Measurements from ENCODE around the gene UCHL3.
"Not testable (repeated sequence)": the region's sequence is repeated elsewhere in the genome, so short reads cannot be mapped to it uniquely, and the experiment has no call there.

Gene UCHL3

DNA sequence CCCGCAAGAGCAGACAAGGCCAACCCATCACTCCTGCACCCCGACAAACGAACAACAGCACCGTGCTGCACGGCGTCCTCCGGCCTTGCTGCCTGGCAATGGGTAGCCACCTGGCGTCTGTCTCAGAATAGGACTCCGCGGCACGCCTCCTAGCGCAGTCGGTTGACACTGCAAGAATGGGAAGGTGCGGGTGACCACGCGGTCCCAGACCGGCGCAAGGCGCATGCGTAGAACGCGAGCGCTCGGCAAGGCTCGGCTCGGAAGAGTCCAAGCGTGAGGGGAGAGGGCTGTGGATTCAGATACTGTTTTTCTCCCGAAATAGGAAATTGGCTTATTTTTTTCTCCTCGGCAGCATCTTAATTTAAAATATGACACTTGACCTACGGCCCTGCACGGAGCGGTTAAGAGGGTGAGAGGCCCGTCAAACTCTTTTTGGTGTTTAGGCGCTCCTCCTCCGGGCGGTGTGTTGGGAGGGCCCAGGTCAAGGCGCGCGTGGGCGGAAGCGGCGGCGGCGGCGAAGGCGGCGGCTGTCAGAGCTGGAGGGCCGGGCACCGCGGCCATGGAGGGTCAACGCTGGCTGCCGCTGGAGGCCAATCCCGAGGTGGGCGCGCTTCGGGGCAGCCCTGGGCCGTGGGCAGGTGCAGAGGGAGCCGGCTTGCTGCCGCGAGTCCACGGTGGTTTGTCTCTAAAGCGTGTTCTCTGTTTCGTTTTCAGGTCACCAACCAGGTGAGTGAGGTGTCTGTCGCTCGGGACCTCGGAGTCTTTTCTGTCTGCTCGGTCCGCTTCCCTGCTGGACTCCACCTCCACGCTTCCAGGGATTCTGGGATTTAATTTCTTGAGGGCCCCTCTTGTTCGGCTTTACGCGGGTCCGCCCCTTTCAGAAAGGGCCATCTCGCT, at the start of gene UCHL3:
Gene UCHL3 (plus strand): TSS at position 530 of the 897 bp plus-strand sequence. CDS start 30 bp downstream, at position 560.
- DNase-seq: peak; percentile 88

DNA sequence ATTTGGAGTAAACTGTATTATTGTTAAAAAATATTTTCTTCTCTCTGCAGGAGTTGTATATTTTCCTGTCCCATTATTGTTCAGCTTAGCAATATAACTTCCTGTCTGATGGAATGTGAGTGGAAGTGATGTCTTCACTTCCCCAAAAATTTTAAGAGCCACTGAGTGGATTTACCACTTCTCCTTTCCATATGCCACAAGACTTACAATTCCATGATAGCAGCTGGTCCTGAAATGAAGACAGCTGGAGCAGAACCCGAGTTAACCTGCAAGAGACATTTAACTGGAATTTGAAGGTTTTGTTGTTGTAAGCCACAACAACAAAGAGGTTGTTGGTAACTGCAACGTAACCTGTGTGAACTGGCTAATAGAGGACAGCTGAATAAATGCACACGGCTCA, 44.3 kb upstream of the UCHL3 start:
- no peak for DNase-seq

DNA sequence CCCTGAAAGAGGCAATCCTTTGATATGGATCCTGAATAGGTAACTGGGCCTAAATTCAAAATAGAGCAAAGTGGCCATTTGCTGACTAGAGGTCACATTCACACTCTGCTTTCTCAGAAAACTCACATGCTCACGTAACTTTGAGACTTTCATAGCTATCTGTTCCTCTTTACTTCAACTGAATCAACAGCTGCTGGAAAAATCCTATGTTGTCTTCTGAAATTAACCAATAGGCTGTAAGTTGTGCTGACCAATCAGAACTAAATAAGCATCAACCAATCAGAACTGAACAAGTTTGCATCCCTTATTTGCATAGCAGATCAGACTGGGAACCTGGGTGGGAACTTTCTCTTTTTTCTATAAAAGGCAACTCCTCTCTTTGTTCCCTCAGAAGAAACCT, 43.6 kb upstream of the UCHL3 start:
- no peak for DNase-seq

DNA sequence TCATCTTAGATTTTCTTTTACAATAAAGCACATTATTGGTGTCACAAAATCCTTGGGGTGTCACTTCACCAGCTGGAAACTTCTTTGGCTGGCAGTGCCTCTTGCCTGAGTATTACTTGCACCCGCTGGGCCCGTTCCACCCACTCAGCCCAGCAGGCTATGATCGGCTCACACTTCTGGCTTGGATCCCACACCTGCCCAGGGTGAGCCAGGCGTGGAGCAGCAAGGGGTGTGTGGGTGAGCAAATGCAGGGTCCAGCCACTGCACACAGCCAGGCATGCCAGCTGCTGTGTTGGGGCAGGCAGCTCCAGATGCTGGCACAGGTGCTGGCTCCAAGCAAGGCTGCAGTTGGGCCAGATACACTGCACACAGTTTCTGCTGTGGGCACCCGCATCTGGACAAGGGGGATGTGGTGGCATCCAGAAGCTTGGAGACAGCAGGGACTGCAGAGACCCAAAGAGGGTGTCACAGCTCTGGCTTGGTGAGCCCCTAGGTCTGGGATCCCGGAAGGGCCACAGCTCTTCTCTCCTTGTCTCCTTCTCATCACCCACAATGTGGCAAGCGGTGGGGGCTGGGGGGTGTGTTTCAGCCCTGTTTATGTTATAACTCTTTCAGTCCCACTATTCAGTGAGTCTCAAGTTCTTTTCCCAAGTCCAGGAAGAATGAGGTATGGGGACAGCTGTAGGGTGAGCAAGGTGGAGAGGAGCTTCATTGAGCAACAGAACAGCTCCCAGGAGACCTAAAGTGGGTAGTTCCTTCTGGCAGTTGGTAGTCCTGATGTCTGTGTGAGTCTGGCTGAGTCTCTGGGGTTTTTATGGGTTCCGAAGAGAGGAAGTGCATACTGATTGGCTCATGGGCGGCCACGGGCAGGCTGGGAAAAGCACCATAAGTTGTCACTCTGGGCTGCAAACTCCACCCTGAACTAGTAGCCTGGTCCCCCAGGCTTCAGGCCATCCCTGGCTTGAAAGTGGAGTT, 42.3 kb upstream of the UCHL3 start:
- no peak for DNase-seq

DNA sequence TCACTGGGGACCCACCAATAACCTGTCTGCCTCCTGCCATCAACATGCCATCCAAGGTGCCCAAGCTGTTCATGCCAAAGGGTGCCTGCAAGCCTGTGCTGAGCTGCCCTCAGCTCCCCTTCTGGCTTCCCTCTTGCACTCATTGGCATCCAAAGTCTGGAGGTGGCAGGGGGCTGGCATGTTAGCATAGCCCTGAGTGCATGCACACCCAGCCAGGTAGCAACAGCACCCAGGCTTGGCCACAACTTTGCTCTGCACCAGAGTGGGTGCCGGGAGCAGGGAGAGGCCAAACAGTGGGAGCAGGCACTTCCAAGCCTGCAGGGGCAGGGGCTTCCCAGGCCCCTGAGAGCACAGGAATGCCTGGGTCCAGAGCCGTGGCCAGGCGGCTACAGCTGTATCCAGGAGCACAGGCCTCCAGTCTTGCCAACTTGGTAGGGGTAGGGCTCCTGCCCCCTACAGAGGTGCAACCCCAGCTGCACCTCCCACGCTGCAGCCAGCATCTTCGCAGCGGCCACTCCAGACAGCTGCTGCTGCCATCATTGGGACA, 41.5 kb upstream of the UCHL3 start:
- DNase-seq: no peak

DNA sequence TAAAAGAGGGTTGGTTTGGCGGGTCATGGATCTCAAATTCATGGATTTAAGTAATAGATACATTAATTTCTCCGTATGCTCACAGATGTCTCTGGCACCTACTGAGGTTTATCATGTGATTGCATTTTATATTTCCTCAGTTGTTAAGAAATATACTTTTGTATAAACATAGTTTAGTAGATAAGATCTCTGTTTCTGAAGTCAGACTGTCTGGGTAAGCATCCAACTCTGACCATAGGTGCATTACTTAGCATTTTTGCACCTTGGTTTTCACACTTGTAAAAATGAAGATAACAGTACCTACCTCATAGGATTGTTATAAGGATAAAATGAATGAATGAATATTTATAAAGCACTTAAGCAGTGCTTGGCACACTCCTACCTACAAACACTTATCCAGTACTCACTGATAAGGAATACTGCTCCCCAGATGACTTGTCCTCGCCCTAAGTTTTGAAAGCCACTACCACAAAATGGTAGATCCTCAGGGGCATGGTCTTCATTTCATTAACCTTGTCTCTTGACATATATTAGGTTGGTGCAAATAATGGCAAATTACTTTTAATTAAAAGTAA, 38.5 kb upstream of the UCHL3 start:
- DNase-seq: peak; percentile 9

DNA sequence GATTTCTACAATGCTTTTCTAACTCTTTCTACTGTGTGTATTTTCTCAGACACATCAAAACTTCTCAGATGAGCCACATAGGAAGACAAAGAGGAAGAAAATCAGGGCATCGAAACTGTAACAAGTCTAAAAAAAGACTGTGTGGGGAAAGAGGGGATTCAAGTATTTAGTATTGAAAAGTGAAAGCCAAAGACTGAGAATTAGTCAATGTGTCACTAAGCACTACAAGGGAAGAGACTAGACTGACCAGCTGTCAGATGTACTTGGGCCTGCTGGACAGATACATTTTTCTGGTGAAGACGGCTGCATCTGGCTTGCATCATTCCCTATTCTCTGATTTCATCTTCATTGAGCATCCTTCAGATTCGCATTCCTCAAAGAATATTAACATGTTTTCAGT, 37.3 kb upstream of the UCHL3 start:
- no peak for DNase-seq

DNA sequence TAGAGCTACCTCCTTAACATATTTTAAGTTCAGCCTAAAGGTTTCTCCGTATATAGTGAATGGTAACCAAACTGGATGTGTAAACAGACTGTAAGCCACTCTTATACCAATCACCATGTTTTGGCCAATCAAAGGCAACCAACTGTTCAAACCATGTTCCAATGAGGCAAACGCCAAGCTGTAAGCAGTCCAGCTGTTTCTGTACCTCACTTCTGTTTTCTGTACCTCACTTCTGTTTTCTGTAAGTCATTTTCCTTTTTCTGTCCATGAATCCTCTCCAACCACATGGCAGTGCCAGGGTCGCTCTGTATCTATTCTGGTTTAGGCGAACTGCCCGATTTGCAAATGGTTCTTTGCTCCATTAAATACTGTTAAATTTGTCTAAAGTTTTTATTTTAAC, 36.3 kb upstream of the UCHL3 start:
- no peak for DNase-seq

DNA sequence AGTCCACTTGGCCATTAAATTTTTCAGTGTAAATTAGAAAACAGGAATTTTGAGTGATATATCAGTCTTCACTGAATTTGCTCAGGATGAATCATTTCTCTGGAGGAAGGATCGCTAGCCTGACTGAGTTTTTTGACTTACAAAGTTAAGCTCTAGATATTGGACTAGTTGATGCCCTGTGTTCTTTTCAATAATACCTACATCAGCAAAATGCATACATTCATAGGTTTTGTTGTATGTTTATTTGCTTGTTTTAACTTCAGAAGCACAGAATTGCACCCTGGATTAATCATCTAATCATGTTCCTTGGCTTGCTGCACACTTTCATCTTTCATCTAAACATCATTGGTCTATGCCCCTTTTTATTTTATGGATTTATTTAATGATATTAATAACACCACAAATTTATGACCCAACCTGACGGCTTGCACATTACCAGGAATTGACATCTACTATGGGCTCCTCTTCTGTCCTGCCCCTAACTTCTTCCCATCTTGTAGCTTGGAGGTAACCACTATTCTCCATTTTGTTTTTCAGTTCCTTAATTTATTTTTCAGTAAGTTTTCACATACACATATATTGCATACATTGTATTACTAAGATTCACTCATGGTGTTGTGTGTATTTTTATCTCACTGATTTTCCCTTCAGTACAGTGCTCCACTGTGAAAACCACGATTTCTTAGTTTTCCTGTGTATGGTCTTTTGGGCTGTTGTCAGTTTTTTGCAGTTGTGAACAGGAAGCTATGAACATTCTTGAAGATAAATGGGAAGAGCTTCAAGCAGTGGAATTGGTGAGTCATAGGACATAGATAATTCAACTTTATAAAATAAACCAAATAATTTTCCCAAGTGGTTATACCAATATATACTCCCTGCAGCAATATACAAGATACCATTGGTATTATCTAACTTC, 35.3 kb upstream of the UCHL3 start:
- peak; percentile 62 for DNase-seq

DNA sequence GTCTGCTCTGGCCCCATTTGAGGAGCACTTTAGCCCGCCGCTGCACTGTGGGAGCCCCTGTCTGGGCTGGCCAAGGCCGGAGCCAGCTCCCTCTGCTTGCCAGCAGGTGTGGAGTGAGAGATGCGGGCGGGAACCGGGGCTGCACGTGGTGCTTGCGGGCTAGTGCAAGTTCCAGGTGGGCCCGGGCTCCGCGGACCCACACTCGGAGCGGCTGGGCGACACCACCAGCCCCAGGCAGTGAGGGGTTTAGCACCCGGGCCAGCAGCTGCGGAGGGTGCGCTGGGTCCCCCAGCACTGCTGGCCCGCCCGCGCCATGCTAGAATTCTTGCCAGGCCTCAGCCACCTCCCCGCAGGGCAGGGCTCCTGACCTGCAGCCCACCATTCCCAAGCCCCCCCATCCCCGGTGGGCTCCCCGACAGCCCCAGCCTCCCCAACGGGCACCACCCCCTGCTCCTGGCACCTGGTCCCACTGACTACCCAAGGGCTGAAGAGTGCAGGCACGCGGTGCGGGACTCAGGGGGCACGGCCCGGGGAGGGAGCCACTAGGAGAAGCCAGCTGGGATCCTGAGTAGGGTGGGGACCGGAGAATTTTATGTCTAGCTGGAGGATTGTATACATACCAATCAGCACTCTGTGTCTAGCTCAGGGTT, 31.0 kb upstream of the UCHL3 start:
- DNase-seq: no peak

DNA sequence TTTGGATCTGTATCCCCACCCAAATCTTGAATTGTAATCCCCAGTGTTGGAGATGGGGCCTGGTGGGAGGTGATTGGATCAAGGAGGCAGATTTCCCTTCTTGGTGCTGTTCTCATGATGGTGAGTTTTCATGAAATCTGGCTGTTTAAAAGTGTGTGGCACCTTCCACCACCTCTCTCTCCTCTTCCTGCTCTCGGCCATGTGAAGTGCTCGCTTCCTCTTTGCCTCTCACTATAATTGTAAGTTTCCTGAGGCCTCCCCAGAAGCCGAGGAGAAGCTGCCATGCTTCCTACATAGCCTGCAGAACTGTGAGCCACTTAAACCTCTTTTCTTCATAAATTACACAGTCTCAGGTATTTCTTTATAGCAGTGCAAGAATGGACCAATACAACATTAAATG, 27.6 kb upstream of the UCHL3 start:
- DNase-seq: no peak

DNA sequence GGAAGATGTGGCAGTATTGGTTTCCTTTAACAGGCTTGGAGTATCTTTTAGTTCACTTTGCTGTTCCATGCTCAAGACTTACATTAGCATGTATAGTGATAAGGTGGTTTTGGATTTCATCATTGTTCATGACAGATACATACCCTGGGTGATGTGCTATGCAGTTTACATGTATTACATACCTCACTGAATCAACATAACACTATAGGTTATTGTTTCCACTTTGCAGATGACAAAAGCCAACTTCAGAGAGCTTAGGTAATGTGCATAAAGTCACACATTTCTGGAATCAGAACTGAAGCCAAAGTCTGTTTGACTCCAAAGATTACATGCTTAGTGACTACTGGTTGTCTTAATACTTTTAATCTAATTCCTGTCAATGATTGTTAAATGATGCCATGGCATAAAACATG, 19.0 kb upstream of the UCHL3 start:
- DNase-seq: no peak

DNA sequence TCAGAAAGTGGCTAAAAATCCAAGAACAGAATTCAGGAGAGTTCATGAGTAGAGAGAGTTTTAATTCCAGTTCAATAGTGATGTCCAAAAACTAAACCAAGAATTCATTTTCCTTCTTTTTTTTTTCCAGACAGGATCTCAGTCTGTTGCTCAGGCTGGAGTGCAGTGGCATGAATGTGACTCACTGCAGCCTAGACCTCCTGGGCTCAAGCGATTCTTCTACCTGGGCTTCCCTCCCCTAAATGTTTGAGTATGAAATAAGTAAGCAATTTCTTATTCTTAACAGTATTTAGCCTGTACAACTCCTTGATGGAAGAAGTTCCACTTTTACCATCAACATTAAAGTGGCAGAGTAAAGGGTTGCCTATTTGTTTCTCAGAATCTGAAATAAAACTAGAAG, 15.7 kb upstream of the UCHL3 start:
- no peak for DNase-seq

DNA sequence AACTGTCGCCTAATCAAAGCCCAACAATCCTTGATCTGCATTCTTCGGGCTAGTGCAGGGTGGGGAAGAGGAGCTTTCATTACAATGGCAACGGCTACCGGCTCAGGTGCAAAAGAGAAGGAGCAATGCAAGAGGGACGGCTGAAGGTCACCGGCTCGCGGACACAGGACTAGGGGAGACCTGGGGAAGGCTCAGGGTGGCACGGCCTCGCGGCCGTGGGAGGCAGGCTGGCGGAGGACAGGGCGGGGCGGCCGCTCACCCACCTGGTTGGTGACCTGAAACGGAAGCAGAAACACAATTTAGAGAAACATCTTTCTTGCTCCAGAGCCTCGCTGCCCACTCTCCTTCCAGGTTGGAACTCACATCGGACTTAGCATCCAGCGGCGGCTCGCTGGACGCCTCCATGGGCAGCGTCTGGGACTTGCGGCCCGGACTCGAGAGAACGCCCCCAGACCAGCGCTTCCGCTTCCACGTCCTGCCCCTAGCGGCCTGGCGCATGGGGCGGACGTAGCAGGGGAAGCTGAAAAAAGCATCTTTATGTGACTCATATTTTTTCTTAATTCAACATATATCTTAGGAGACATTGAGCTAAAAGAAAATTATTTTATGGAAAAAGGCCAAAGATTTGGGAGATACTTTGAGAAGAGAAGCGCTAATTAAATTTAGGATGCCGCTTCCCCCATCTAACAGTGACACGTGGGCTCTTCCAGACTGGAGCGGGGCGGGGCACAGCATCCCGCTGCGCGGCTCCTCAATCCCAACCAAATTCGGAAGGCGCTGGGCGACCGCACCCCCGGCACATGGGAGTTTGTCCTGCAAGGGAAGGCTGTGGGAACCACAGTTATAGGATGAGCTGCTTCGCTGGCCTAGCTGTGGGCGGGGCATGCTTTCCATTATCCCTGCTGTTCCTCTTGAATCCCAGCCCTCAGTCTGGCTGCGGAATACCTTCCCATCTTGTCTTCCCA, 11.9 kb upstream of the UCHL3 start, which contains the start of gene COMMD6:
Gene COMMD6 (minus strand): TSS at position 441 of the 965 bp plus-strand sequence. CDS start 36 bp downstream, at position 405.
- DNase-seq: peak; percentile 80

DNA sequence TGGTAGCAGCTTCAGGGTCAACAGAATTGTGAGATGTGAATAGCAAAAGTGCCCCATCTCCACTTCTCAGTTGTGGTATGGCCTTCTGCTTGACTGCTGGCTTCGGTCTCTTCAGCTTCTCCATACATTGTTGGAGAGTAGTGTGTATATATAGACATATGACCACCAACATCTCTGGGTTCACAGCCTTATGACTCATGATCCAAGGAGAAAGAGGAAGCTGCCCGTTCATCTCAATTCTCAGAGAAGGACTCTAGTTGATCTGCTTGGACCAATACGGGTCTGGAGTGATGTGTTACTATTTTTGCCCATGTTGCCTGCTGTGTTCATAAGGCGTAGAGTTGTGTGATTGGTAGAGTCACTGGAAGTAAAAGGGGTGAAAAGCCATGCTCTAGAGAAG, 8.3 kb upstream of the UCHL3 start:
- no peak for DNase-seq

DNA sequence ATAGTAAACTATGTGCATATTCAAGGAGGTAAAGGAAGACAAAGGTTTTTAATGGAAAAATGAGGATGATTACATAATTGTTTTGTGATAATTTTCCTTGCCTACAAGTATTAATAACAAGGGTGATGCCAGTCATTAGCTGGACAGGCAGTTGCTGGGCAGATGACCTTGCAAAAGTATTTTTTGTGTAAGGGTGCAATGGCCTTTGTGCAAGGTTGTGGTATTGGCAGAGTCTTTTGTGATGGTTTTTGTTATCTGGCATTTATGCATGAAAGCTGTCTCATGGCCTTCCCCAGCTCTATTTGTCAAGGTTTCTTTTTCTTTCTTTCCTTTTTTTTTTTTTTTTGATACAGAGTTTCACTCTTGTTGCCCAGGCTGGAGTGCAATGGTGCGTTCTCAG, 7.6 kb upstream of the UCHL3 start:
- DNase-seq: no peak

DNA sequence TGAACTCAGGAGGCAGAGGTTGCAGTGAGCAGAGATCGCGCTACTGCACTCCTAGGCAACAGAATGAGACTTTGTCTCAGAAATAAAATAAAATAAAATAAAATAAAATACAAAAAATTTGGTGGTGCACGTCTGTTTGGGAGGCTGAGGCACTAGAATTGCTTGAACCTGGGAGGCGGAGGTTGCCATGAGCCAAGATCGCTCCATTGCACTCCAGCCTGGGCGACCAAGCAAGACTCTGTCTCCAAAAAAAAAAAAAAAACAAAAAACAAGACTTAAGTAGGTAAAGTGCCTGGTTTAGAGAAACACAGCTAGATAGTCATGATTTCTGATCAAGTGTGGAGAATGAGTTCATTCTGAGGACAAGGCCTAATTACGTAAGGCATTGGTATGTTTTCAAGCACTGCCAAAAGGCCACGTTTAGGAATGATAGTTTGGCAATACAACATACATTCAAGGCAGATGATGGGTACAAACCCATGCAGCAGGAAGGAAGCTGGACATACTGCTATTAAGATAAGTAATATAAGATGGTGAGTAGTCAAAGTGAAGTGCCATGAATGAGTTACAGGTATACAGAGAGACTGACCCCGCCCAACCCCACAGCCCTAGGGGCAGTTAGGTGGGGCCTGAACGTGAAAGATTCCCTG, 4.8 kb upstream of the UCHL3 start:
- DNase-seq: peak; percentile 76

DNA sequence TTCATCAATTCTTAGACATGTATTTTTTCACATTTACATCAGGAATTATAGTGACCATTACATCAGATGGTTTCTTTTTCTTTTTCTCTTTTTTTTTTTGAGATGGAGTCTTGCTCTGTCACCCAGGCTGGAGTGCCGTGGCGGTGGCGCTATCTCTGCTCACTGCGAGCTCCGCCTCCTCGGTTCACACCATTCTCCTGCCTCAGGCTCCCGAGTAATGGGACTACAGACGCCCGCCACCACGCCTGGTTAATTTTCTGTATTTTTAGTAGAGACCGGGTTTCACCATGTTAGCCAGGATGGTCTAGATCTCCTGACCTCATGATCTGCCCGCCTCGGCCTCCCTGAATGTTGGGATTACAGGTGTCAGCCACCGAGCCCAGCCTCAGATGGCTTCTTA, 4.2 kb upstream of the UCHL3 start:
- not testable (repeated sequence) for DNase-seq

DNA sequence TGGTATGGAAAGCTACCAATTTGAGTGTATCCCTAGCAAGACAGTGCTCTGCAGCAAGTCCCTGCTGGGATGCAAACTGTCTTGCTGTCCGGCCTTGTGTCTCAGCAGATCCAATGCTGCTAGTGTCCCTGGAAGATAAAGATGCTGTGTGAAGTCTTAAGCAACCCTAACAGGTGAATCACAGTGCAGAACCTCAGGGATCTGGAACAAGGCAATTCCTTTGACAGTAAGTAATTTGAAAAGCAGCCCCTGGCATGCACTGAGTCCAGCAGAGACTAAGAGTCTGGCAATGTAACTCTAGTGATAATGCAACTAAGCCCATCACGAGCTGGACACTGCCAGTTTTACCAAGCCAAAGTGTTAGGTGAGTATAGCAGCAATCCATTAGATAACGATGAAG, 1.7 kb upstream of the UCHL3 start:
- DNase-seq: peak; percentile 80
